ENCODE measurements around the gene PRAF2.

Gene PRAF2

DNA sequence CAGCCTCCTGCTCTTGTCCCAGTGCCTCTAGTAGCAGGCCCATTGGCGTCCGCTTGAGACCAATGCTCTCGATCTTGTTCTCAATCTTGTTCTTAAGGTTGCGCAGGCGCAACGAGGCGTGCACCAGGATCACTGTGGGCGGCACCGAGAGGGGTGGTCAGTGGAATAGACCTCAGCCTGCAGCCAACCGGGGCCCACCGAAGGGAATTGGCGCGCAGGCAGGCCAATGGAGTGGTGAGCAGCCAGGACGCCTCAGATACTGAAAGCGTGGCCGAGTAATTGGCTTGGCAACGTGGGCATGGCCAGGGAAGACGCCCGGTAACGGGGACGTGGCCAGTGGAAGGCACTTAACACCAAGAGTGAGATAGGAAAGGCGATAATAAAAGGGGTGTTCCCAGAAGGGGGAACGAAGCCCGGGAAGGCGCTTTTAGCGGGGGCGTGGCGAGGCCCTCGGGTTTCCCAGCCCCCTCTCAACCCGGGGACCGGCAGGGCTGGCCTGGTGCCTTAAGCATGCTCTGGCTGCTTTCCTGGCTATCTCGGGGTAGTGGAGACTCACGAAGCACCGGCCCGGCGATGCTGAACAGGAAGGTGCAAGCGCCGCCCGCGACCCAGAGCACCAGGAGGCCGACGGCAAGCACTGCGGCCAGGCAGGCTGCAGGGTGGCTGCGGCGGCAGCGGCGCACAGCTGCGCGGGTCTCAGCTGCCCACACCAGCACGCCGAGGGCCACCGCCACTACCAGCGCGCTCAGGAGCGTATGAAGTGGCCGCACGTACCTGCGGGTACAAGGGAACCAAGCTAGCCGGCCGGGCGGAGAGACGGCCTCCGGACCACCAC lies 1.7 kb downstream of the PRAF2 start:
- no peak for DNase-seq

DNA sequence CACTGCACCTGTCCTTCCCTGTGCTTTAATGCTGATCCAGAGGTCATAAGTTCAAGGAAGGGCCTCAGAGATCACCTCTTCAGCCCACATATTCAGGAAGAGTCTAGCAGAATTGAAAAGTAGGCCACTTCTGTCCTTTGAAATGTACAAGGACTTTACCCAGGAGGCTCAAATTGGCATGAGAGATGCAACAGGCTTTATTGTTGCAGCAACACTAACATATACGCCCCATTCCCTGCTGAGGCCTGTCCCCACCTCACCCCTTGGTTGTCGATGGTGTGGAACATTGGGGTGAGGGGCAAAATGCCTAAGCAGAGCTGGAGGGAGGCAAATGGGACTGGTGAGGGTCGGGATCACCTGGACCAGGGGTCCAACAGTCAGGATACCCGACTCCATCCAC lies 2.8 kb downstream of the PRAF2 start:
- DNase-seq = no peak

DNA sequence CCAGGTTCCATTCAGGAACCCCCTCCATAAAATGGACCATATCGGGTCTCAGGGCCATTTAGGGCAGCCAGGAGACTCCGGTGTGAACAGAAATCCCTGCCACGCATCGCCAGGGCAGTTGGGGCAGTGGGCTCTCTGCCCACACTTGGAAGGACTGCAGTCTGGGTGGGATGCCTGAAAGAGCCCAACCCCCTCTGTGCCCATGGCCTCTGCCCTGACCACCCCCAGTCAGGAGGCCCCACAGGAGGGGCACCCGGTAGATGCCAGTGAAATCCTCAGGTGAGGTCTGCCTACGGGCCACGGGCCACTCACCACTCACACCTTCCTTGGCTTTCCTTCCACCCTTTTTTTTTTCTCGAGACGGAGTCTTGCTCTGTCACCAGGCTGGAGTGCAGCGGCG lies 4.8 kb downstream of the PRAF2 start:
- no peak for DNase-seq

DNA sequence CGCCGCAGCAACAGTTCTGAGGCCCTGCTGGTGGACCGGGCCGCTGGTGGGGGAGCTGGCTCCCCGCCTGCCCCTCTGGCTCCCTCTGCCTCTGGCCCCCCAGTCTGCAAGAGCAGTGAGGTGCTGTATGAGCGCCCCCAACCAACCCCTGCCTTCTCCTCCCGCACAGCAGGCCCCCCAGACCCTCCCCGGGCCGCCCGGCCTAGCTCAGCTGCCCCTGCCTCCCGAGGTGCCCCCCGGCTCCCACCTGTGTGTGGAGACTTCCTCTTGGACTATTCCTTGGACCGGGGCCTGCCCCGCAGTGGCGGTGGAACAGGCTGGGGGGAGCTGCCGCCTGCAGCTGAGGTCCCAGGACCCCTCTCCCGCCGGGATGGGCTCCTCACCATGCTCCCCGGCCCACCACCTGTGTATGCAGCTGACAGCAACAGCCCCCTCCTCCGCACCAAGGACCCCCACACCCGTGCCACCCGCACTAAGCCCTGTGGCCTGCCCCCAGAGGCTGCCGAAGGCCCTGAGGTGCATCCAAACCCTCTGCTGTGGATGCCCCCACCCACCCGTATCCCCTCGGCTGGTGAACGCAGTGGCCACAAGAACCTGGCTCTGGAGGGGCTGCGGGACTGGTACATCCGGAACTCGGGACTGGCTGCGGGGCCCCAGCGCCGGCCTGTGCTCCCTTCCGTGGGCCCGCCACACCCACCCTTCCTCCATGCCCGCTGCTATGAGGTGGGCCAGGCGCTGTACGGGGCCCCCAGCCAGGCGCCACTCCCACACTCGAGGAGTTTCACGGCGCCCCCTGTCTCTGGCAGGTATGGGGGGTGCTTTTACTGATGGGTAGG lies 6.3 kb downstream of the PRAF2 start:
- no peak for DNase-seq

DNA sequence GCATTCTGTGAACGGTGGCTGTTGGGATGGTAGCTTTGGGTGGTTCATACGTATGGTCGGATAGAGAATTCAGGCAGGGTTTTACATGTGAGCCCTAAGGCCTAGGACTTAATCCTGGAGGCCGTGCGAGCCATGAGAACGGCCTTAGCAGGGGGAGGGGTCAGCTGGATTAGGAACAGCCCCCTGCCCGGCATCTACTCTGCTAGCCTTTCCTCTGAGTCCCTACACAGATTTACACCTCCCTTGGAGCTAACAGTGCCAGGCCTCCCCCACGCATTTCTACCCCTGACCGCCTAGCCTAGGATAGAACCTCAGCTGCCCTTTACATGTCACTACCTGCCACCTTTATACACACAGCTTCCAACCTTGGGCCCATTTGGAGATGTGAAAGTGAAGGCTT lies 7.1 kb downstream of the PRAF2 start:
- no peak for DNase-seq

DNA sequence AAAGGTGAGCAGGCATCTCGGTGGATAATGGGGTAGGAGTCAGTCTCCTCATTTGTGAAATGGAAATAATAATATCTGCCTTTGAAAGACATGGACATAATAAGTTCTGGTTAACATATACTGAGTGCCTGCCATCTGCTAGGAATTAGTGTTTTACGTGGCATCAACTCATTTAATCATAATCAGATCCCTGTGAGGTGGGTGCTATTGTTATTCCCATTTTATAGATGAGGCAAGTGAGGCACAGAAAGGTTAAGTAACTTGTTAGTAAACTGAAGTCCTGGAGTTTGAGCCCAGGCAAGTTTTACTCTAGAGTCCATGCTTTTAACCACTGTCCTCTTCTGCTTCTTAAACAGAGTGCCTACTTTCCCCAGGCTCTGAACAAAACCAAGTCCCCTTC lies 7.5 kb downstream of the PRAF2 start:
- no peak for DNase-seq

DNA sequence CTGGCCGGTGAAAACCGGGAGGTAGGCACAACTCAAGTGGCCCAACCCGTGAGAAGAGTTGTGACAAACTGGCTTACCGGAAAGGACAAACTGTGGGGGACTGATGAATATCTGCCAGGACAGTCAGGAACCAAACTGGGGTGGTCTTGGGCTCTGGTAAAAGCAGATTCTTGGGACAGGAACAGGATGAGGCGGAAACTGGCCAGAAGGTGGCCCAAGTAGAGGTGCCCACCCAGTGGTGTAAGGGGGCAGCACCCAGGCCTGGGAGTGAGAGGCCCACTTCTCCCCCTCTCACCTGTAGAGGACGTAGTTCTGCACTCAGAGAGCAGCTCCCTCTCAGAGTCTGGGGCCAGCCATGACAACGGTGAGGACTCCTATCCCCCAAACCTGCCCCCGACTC lies 9.1 kb downstream of the PRAF2 start:
- no peak for DNase-seq

DNA sequence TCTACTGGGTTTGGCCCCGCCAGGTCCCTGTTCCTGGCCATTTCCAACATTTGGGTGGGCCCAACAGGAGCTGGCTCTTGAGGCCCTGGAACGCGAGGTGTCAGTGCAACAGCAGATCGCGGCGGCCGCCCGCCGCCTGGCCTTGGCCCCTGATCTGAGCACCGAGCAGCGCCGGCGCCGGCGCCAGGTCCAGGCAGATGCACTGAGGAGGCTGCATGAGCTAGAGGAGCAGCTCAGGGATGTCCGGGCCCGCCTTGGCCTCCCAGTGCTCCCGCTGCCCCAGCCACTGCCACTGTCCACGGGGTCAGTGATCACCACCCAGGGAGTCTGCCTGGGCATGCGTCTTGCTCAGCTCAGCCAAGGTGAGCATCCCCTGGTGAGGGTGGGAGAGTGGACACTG lies 9.5 kb downstream of the PRAF2 start:
- no peak for DNase-seq

DNA sequence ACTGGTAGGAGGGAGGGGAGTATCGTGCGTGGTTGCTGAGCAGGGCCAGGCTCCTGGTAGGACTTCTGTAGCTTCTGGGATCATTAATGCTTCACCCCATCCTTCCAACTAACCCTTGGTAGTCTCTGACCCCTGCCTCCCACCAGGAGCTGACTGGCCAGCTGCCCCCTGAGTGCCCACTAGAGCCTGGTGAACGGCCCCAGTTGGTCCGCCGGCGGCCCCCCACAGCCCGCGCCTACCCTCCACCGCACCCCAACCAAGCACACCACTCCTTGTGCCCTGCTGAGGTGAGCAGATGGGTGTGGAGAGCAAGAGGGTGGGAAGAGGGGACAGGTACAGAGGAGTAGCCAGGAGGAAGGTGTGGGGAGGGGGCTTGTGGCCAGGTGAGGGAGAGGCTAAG lies 10.1 kb downstream of the PRAF2 start:
- no peak for DNase-seq

DNA sequence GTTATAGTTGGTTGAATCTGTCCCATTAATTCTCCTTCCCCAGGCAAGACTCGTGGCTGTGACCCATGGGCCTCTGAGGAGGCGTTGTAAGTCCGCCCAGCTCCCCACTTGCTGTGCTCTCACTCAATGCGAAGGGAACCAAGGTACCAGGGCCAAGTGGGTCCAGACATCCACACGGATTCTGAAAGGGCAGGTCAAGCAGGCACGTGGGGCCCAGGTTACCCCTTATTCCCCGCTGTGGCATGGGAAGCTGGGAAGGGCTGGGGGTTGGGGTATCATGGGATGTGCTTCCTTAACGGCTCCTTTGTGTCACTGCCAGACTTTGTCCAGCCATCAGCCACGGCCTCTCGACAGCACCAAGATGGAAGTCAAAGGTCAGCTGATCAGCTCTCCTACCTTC lies 11.9 kb downstream of the PRAF2 start:
- DNase-seq = no peak

DNA sequence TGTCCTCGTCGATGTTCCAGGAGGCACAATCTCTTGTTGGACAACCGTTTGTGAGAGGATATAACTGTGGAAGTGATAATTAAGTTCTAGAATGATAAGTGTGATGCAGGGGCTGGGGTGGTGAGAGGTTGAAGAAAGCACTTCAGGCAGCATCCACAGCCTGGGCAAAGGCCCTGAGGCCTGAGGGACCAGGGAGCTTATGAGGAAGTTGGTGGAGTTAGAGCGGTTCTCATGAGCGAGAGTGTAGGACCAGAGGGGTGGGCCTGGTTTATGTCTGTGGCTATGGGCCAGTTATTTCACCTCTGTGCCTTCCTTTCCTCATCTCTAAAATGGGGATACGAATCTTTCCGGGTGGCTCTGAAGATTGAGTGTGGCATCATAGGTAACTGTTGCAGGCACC lies 12.3 kb downstream of the PRAF2 start:
- no peak for DNase-seq

DNA sequence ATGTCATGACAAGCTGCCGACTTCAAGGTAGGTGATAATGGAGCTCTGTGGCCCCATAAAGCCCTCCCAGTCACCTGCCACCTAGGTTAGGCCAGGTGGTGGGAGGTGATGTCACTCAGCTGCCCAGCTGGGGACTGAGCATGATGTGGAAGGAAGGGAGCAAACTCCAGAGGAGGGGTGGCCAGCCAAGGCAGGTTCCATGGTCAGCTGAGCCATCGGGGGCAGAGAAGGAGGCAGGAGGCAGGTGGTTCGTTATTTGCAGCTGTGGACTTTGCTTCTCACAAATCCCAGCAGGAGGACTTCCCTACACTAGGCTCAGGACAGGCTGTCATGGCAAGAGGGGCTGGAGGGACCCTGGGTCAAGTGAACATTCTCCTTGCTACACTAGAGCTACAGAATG lies 12.9 kb downstream of the PRAF2 start:
- DNase-seq = no peak

DNA sequence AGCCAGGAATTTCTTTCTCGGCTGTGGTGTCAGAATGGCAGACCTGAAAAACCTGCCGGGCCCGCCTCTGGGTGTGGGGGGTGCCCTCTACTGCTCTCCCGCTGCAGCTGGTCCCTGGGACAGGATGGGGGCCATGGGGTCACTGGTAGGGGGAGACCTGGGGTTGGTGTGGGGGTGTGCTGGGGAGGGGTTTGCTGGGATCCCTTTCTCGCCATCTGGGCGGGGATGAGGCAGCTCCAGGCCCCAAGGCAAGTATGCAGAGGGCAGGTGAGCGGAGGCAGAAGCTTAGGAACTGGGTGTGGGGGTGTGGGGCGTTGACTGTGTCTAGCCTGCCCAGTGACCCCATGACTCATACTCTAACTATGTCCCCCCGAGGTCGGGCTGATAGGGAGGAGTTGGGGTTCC lies 14.1 kb downstream of the PRAF2 start:
- DNase-seq = no peak

DNA sequence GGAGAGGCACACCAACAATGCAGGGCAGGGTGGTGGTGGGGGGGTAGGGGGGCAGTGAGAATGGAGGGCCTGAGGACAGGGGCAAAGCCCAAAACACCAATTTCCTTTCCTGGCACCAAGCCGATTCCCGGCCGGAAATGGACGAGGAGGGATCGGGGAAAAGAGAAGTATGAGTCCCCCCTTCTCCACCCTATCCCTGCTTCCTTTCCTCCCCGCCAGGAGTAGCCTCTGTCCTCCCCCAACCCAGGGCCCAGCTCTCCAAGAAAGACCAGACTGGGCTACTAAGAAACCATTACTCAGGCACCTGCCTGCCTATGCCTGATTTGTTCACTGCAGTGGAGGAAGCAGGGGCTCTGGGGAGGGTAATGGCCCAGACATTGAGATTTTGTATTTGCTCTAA lies 14.6 kb downstream of the PRAF2 start:
- DNase-seq = no peak

DNA sequence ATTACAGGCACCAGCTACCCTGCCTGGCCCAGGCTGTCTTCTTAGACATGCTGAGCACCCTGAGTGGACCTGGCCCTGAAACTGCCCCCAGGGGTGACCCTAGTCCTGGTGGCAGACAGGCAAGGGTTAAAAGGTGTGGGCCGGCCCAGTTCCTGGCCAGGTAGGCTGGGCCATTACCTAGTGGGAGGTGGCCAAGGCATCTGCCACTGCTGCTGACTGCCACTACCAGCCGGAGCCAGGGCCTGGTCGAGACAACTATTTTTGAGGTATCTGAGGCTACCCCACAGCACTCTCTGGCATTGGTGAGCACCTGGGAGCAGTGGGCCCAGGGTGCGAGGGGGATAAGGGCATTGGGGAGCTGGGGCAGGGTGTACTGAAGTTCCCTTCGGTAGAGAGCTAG lies 15.0 kb downstream of the PRAF2 start, which contains the start of gene CCDC120:
Gene CCDC120 (plus strand): TSS at position 206 of the 400 bp plus-strand sequence. CDS start 3,043 bp downstream, outside the sequence.
- DNase-seq = no peak

DNA sequence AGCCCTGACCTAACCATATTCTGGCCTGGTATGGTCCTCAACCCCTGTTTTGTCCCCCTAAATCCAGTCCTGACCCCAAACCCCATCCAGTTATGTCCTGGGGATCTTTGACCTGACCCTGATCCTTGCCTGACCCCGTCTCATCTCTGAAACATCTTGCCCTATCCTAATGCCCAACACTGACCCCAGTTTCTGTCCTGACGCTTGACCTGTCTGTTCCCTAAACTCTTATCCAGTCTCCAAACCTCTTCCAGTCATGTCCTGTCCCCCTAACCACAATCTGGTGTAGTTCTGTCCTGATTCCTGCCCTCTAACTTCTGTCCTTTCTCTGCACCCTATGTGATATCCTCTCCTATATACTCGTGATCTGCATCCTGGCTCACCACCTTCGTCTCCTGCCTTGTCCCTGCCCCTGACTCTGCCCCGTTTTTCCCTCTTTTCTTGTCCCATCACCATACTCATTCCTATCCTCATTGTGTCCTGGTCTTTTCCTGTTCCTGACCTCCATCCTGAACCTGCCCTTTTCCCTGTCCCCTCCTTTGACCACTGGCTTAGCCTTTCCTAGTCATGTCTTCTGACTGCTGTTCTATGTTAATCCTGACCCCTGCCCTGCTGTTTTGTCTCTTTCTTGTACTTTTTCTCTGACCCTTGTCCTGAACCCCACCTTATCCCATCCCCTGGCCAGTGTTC lies 19.6 kb downstream of the PRAF2 start:
- no peak for DNase-seq

DNA sequence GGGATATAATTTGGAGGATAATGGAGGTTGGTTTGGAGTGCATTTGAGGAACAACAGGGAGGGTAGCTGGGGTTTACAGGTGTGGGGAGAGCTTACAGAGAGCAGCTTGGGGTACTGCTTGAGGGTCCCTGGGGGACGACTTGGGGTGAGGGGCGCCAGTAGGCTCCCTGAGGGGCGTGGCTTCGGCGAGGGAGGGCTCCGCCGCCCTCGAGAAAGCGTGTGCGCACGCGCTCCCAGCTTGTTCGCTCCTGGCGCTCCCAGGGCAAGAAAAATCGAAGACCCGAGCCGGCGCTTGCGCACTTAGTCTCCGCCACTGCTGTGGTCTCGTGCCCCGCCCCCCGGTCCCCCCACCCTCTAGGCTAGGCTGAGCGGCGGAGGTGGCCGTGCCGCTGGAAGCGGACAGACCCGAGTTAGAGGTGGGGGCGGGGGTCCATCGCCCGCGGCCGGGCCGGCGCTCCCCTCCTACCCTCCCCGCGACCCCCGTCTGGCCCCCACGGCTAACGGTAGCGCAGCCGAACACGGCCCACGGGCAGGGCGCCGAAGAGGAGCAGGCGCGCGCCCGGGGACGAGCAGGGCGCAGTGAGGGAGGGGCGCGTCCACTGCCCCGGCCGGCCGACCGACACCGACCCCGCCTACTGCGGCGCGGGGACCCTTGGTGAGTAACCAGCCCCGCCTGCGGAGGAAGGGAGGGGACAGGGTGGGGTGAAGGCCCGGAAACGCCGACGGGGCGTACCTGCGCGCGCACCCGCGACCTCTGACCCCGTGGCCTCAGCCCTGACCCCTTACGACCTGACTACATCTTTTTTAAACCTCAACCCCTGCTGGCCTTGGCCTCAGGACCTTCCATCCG lies 20.4 kb downstream of the PRAF2 start:
- DNase-seq = no peak

DNA sequence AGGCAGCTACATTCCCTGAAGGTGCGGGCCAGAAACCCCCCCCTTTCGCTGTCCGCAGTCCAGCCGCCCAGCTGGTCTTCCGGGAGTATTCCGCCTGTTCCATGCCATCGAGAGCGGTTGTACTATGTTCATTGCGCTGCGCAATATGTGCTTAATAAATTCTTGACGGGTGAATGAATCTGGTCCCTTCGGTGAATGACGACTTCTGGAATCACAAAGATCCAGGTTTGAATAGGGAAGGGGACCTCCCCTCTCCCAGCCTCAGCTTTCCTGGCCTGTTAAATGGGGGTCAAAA lies 29.9 kb downstream of the PRAF2 start:
- no peak for DNase-seq

DNA sequence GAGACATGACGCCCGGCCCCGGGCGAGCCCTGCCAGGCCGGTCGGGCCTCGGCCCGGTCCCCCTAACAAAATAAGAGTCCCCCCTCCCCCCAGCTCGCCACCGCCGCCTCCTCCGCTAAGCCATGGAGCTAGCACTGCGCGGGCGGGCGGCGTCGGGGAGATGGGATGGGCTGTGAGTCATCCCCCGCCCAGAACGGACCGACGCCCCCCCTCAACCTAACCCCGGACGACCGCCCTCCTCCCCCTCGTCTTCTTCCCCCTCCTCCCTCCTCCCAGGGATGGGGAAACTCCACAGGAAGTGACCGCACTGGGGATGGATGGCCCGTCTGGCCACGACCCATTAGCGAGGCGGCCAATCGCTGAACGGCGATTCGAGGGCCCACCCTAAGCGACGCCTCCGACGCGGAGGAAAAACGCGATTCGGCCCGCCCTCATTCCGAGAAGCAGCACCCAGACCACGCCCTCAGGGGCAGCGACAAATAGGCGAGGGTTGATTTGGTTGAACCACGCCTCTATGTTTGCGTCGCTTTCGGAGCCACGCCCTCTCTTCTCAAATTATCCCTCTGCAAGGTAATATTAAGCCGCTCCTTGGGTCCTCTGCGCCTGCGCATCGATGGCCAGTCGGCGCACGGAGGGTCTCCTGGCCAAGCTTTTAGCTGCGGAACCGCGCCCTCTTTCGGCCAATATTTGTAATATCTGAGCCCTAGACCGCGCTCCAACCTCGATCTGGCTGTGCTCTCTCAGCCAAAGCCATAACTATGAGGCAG lies 30.4 kb downstream of the PRAF2 start, which contains the start of gene TFE3:
Gene TFE3 (minus strand): TSS at position 138 of the 767 bp plus-strand sequence. CDS start 131 bp downstream, at position 7.
- peak; percentile 85 for DNase-seq

DNA sequence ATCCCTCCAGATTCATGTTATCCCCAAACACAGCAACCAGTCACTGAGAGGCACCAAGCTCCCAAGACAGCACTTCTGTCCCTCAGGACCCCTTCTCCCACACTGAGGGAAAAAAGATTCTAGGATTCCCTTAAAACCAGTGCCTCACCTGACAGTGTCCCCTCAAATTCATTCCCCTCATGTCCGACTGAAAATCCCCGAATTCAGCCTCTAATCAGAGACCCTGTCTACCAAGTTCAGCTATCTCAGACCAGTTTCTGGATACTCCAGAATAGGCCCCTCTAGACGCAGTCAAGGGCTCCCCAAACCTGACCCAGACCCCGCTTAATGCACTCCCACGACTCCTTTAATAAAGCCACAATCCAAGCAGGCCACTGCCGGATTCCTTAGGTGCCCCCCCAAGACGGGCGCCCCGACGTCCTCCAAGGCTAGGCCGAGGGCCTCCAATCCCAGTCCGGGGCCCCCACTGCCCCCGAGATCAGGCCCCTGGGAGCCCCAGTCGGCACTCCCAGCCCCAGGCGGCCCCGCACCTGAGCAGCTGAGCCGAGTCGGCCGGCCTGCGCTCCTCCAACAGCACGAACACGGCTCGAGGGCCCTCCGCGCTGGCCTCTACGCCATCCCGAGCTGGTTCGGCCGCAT lies 31.1 kb downstream of the PRAF2 start:
- no peak for DNase-seq
